Vein endothelial cell (primary cell): ENCODE data around the gene ZNF737. TPM values are rescaled to one million over a fixed set of nuclear protein-coding genes. Genes with fewer than 3 reads are reported as not detected.

Experiments
- total RNA-seq: library from RNA; depleted of rRNA; stranded (reverse); fragments of >200 nt; gene quantifications from 2 replicates; pipeline ENCODE4 v1.2.3, GENCODE V29; 2012

The ZNF737 gene
- 9.8 and 14.0 TPM in 2 replicates for total RNA-seq

GRCh38 chr19:20565321-20566018 is at the start of gene ZNF737:
Gene ZNF737 (minus strand): TSS chr19:20565781. CDS start chr19:20565640, 141 bp downstream.

Other genes with a start within 250 kb of the ZNF737 start
- 15.0 and 18.5 TPM in 2 replicates for gene ZNF626, start 95.8 kb upstream of the ZNF737 start, total RNA-seq
- gene ZNF66, start 210.5 kb upstream of the ZNF737 start, total RNA-seq: 4.6 and 8.1 TPM in 2 replicates